ENCODE measurements around the gene ALCAM. TPM values are rescaled to one million over a fixed set of nuclear protein-coding genes. Genes with fewer than 3 reads are reported as not detected.
"Not testable (repeated sequence)": the region's sequence is repeated elsewhere in the genome, so short reads cannot be mapped to it uniquely, and the experiment has no call there.

The ALCAM gene
- total RNA-seq, 4 donors from 2014 or later, result 18.6 to 43.7 (median 21.2) TPM

DNA sequence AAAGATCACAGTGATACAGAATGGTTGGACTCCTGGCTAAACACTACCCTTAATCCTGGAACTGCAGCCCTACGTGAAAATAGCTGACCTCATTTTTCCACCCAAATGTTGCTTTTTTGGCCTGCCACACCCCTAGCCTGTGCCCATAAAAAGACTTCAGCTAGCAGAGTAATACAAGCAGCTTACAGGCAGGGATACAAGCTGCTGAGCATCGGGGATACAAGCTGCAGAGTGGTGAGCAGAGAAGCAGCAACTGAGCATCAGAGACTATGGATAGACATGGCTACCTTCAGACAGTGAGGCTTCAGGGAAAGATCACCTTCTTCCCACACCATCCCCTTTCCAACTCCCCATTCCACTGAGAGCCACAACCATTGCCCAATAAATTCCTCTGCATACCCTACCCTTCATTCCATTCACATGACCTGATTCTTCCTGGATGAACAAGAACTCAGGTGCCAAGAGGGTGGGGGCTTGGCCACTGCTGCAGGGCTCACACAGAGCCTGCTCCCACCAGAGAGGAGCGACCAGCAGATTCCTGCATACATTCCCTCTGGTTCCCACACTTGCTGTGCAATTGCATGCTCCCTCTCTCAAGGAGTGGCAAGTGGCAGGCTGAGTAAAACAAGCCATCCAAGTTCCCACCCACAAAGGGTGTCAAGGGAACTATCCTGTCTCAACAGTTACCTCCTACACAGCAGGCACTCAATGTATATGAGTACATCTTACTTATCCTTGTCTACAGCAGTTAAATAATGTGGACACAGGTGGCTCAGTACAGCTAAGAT, 217.5 kb downstream of the ALCAM start:
- no peaks in the 10 kb centered on the region for H3K4me1 ChIP-seq
- H3K9me3 ChIP-seq, result no peaks in the 10 kb centered on the region
- H3K27me3 ChIP-seq, result no peaks in the 10 kb centered on the region
- no peak for DNase-seq
- H3K27ac ChIP-seq, result no peak overlapping the region
- no peak overlapping the region for H3K4me3 ChIP-seq
- TF ChIP-seq, protein P1, sequence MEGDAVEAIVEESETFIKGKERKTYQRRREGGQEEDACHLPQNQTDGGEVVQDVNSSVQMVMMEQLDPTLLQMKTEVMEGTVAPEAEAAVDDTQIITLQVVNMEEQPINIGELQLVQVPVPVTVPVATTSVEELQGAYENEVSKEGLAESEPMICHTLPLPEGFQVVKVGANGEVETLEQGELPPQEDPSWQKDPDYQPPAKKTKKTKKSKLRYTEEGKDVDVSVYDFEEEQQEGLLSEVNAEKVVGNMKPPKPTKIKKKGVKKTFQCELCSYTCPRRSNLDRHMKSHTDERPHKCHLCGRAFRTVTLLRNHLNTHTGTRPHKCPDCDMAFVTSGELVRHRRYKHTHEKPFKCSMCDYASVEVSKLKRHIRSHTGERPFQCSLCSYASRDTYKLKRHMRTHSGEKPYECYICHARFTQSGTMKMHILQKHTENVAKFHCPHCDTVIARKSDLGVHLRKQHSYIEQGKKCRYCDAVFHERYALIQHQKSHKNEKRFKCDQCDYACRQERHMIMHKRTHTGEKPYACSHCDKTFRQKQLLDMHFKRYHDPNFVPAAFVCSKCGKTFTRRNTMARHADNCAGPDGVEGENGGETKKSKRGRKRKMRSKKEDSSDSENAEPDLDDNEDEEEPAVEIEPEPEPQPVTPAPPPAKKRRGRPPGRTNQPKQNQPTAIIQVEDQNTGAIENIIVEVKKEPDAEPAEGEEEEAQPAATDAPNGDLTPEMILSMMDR (IDR thresholded peaks at IDR 0.05), result no peak
- no peak for TF ChIP-seq POLR2A (IDR thresholded peaks at IDR 0.05)
- H3K36me3 ChIP-seq, result no peaks in the 10 kb centered on the region

DNA sequence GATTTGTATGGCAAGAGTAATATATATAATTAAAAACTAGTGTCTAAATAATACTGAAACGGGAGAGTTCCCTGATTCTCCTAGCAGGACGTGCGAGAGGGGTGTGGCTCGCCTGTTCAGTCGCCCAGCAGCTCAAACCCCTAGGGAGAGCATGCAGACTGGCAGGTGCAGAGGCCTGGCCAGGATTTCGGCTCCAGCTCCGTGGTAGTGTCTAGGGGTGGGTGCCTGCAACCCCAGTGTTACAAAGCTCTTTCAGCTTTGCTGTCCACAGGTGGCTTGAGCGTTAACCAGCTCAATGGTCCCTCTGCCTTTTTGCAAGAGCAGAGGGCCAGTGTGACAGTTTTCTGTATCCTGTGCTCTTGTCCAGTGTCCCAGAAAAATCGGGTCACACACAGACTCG, 226.6 kb downstream of the ALCAM start:
- H3K9me3 ChIP-seq, result no peaks in the 10 kb centered on the region
- DNase-seq, result no peak
- no peak overlapping the region for H3K4me3 ChIP-seq
- H3K27ac ChIP-seq, result no peak overlapping the region
- no peaks in the 10 kb centered on the region for H3K36me3 ChIP-seq
- H3K4me1 ChIP-seq, result no peaks in the 10 kb centered on the region
- no peaks in the 10 kb centered on the region for H3K27me3 ChIP-seq
- no peak for TF ChIP-seq POLR2A (IDR thresholded peaks at IDR 0.05)
- TF ChIP-seq, protein P1 (IDR thresholded peaks at IDR 0.05), result no peak

DNA sequence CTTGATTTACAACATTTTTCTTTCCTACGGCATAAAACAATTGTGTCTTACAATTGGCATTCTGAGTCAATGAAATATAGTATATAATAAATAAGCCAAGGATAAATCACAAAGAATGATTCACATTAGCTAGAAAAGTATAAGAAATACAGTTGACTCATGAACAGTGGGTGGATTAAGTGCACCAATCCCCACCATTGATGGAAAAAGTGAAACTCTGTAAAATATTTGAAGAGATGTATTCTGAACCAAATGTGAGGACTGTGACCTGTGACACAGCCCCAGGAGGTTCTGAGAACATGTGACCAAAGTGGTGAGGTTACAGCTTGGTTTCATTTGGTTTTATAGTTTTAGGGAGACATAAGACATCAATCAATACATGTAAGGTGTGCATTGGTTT, 227.5 kb downstream of the ALCAM start:
- no peak overlapping the region for H3K27ac ChIP-seq
- no peaks in the 10 kb centered on the region for H3K36me3 ChIP-seq
- H3K27me3 ChIP-seq, result no peaks in the 10 kb centered on the region
- no peak for TF ChIP-seq POLR2A (IDR thresholded peaks at IDR 0.05)
- TF ChIP-seq, protein P1 (IDR thresholded peaks at IDR 0.05), result no peak
- H3K9me3 ChIP-seq, result no peaks in the 10 kb centered on the region
- H3K4me3 ChIP-seq, result no peak overlapping the region
- no peaks in the 10 kb centered on the region for H3K4me1 ChIP-seq
- DNase-seq, result no peak

DNA sequence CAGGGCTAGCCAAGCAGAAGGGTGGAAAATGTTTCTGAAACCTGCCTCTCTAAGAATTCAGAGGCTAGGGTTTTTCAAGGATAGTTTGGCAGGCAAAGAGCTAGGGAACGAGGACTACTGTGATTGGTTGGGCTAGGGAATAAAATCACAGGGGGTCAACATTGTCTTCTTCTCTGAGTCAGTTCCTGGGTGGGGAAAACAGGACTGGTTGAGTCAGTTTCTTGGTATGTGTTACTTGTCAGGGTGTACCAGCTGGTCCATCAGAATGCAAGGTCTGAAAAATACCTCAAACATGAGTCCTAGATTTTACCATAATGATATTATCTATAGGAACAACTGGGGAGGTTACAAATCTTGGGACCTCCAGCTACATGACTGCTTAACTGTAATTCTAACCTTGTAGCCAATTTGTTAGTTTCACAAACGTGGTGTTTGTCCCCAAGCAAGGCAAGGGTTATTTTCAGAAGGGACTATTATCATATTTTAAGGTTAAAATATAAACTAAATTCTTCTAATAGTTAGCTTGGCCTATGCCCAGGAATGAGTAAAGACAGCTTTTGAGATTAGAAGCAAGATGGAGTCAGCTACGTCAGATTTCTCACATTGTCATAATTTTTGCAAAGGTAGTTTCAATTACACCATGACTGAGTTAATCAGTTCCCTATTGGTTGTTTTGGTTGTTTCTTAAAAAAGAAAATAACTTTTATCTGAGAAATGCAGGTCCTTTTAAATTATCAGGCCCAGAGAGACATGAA, 231.5 kb downstream of the ALCAM start:
- no peak for DNase-seq
- TF ChIP-seq, protein P1 (IDR thresholded peaks at IDR 0.05), result no peak
- no peak for TF ChIP-seq POLR2A (IDR thresholded peaks at IDR 0.05)
- H3K36me3 ChIP-seq, result no peaks in the 10 kb centered on the region
- H3K27ac ChIP-seq, result no peak overlapping the region
- no peak overlapping the region for H3K4me3 ChIP-seq
- H3K27me3 ChIP-seq, result no peaks in the 10 kb centered on the region
- no peaks in the 10 kb centered on the region for H3K9me3 ChIP-seq
- no peaks in the 10 kb centered on the region for H3K4me1 ChIP-seq

DNA sequence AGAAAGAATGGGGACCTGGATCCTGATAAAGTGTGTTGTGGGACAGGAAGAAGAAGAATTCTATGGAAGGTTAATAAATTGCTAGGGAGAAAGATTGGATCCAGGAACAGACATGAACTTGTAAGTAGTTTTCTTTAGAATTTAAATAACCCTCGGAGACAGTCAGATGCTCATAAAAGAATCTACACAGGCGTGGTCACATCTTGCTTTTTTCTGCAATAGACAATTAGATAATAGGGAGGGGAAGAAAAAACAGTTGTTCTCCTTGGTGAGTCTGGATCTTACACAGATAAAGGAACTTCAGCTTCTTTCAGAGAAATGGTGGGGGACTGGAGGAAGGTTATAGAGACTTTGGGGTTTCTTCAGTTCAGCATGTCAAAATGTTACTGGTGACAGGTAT, 232.6 kb downstream of the ALCAM start:
- Histone ChIP-seq H3K9me3 (no peaks in the 10 kb centered on the region), H3K4me3 (no peak overlapping the region), H3K27me3 (no peaks in the 10 kb centered on the region), H3K36me3 (no peaks in the 10 kb centered on the region), H3K27ac (no peak overlapping the region), H3K4me1 (no peaks in the 10 kb centered on the region)
- TF ChIP-seq, protein P1 (IDR thresholded peaks at IDR 0.05), result no peak
- no peak for TF ChIP-seq POLR2A (IDR thresholded peaks at IDR 0.05)
- DNase-seq, result no peak

DNA sequence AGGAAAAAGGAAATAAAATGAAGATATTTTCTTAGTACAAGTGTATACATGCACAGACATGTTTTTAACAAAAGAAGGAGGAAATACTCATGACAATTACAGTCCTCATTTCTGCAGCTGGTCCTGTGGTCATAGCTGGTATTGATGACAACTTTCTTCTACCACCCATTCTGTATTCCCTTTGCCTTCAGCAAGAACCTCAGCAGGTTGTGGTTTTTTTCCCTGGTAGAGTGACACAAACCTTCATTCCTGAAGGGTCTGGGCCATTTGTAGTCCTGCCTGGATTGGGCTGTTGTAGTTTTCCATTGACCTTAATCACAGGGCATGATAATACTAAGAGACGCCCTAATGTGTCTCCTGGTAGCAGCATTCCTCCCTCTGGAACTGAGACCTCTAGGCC, 235.0 kb downstream of the ALCAM start:
- H3K36me3 ChIP-seq, H3K9me3 ChIP-seq, DNase-seq, H3K27ac ChIP-seq, H3K27me3 ChIP-seq, H3K4me3 ChIP-seq, H3K4me1 ChIP-seq: not testable (repeated sequence)

DNA sequence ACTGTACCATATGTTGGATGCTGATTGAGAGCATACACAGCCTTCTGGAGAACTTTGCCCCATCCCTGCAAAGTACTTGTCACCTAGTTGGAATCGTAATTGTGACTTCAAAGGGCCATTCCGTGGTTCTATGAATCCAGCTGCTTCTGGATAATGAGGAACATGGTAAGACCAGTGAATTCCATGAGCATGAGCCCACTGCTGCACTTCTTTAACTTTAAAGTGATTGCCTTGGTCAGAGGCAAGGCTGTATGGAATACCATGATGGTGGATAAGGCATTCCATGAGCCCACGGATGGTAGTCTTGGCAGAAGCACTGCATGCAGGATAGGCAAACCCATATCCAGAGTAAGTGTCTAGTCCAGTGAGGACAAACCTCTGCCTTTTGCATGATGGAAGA, 235.6 kb downstream of the ALCAM start:
- not testable (repeated sequence) for H3K9me3 ChIP-seq, DNase-seq, H3K27ac ChIP-seq, H3K4me3 ChIP-seq, H3K27me3 ChIP-seq, H3K36me3 ChIP-seq, H3K4me1 ChIP-seq

DNA sequence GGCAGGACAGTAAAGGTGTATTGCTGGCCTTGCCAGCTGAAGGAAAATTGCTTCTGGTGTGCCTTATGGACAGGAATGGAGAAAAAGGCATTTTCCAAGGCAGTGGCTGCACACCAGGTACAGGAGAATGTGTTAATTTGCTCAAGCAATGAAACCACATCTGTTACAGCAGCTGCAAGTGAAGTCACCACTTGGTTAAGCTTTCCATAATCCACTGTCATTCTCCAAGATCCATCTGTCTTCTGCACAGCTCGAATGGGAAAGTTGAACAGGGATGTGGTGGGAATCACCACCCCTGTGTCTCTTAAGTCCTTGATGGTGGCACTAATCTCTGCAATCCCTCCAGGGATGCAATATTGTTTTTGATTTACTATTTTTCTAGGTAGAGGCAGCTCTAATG, 236.8 kb downstream of the ALCAM start:
- H3K27ac ChIP-seq, H3K4me3 ChIP-seq, H3K36me3 ChIP-seq, DNase-seq, H3K27me3 ChIP-seq, H3K4me1 ChIP-seq, H3K9me3 ChIP-seq: not testable (repeated sequence)

All from Peyer's patch (tissue), 4 donors.